DND-41 (cell line): Measurements from ENCODE around the gene THSD4.

Experiments
- EZH2 ChIP-seq: IDR thresholded peaks from 3 replicates; pipeline ENCODE4 v1.6.1; 2012; ENCODE audit warnings: borderline replicate concordance, low read depth, mild to moderate bottlenecking, moderate library complexity, low read length, inconsistent platforms; ENCODE audit not compliant: severe bottlenecking
- TF ChIP-seq, protein P1 (sequence below): IDR thresholded peaks from 2 replicates; pipeline ENCODE4 v1.5.1; 2012; ENCODE audit warnings: borderline replicate concordance, low read length, moderate library complexity, mild to moderate bottlenecking; ENCODE audit not compliant: poor library complexity, severe bottlenecking; ENCODE audit errors: extremely low read depth

DNA sequence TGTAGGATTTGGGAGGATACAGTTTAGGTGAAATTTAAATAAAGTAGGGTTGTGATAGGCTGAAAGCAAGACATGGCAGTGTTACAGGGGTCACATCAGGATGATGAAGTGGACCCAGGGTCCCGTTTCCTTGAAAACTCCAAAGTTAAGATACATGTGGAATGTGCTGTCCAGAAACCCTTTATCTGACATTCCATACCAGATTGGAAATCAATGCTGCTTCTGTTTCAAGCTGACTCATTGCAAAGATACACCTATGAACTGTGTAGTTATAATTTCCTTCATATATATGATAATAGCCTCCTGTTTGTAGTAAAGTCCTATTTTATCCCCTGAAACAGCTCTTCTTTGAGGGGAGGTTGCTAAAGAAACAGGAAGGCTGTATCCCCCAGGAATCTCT lies 624.1 kb downstream of the THSD4 start:
- TF ChIP-seq, protein P1, sequence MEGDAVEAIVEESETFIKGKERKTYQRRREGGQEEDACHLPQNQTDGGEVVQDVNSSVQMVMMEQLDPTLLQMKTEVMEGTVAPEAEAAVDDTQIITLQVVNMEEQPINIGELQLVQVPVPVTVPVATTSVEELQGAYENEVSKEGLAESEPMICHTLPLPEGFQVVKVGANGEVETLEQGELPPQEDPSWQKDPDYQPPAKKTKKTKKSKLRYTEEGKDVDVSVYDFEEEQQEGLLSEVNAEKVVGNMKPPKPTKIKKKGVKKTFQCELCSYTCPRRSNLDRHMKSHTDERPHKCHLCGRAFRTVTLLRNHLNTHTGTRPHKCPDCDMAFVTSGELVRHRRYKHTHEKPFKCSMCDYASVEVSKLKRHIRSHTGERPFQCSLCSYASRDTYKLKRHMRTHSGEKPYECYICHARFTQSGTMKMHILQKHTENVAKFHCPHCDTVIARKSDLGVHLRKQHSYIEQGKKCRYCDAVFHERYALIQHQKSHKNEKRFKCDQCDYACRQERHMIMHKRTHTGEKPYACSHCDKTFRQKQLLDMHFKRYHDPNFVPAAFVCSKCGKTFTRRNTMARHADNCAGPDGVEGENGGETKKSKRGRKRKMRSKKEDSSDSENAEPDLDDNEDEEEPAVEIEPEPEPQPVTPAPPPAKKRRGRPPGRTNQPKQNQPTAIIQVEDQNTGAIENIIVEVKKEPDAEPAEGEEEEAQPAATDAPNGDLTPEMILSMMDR = no peak
- TF ChIP-seq EZH2 = no peak
